Astrocyte of the cerebellum (primary cell): ENCODE results near the gene RNASEH2A.
A peak's percentile ranks its signal among the peaks of the same experiment; 100 is the strongest.

Experiments used
- DNase-seq: peaks from one replicate; pipeline ENCODE4 v3.0.0-alpha.2; 2011; ENCODE audit warnings: low read depth
- H3K4me3 ChIP-seq: 2 replicates; pipeline ENCODE4 v1.5.1; 2011; ENCODE audit warnings: mild to moderate bottlenecking, low read depth, low read length, moderate library complexity
- CTCF ChIP-seq: IDR thresholded peaks from 2 replicates; pipeline ENCODE4 v1.5.1; 2012; ENCODE audit warnings: low read length, low read depth, moderate library complexity, mild to moderate bottlenecking; ENCODE audit errors: missing control alignments
- in situ Hi-C: cut with HindIII; loops from 2 replicates; pipeline ENCODE4 v1.10.0; 2017; ENCODE audit warnings: low sequenced_read_pairs

RNASEH2A gene

GRCh38 chr19:12833738-12834565, 27.6 kb downstream of the RNASEH2A start:
- in situ Hi-C loops: no loop called here
- no peak for TF ChIP-seq CTCF
- peak overlapping the region; percentile 48 for H3K4me3 ChIP-seq
- no peak for DNase-seq

- no peak for DNase-seq
- in situ Hi-C loops: no loop called here
- peak within 1 kb of the TSS; percentile 48 for H3K4me3 ChIP-seq
- TF ChIP-seq CTCF: no peak
Measured at GRCh38 chr19:12834566-12834943, 28.2 kb downstream of the RNASEH2A start, which contains the start of gene RTBDN. Gene RTBDN (minus strand): TSS chr19:12834579. CDS start chr19:12829979, 4,600 bp downstream.

- in situ Hi-C loops: no loop called here
- no peak overlapping the region for H3K4me3 ChIP-seq
- TF ChIP-seq CTCF: no peak
- no peak for DNase-seq
Measured at GRCh38 chr19:12834976-12835757, 28.8 kb downstream of the RNASEH2A start.

GRCh38 chr19:12836529-12836863, 30.1 kb downstream of the RNASEH2A start:
- no peak overlapping the region for H3K4me3 ChIP-seq
- no peak for TF ChIP-seq CTCF
- no peak for DNase-seq
- in situ Hi-C loops: no loop called here

GRCh38 chr19:12837225-12837624, 30.8 kb downstream of the RNASEH2A start:
- no peak overlapping the region for H3K4me3 ChIP-seq
- in situ Hi-C loops: no loop called here
- DNase-seq: no peak
- no peak for TF ChIP-seq CTCF

GRCh38 chr19:12838182-12838885, 31.9 kb downstream of the RNASEH2A start, which contains the start of gene MAST1:
Gene MAST1 (plus strand): TSS chr19:12838515. CDS start chr19:12838573, 58 bp downstream.
- peak within 1 kb of the TSS; percentile 22 for H3K4me3 ChIP-seq
- TF ChIP-seq CTCF: no peak
- in situ Hi-C loops: no loop called here
- no peak for DNase-seq
